HepG2 (cell line): ENCODE results near the gene C20orf204. TPM values are rescaled to one million over a fixed set of nuclear protein-coding genes. Genes with fewer than 3 reads are reported as not detected.

Source experiments
- AGO2 ChIP-seq: fragments of 200-400 bp; formaldehyde crosslinking; optimal IDR thresholded peaks from 2 replicates; pipeline ENCODE3; 2017; ENCODE audit warnings: mild to moderate bottlenecking, low read depth, low read length, moderate library complexity
- AHDC1 ChIP-seq: sonication (generic); formaldehyde crosslinking; IDR thresholded peaks from 2 replicates; pipeline ENCODE4 v1.5.1; 2020; ENCODE audit warnings: mild to moderate bottlenecking, missing genetic modification reagents, borderline replicate concordance
- ARNTL ChIP-seq: sonication (generic); formaldehyde crosslinking; IDR thresholded peaks from 2 replicates; pipeline ENCODE4 v1.4.0; 2020; ENCODE audit warnings: mild to moderate bottlenecking, missing genetic modification reagents
- EHMT2 ChIP-seq: fragments of 200-600 bp; sonication (generic); IDR thresholded peaks from 2 replicates; pipeline ENCODE4 v1.7.0; 2017; ENCODE audit warnings: antibody characterized with exemption, low read depth, low read length, borderline replicate concordance
- GMEB2 ChIP-seq: IDR thresholded peaks from 2 replicates; pipeline ENCODE4 v1.6.1; 2016; ENCODE audit warnings: missing biosample characterization, missing genetic modification reagents, low read depth
- KLF6 ChIP-seq: IDR thresholded peaks from 2 replicates; pipeline ENCODE4 v1.8.0; 2016; ENCODE audit warnings: missing biosample characterization, missing genetic modification reagents
- MXD3 ChIP-seq: IDR thresholded peaks from 2 replicates; pipeline ENCODE4 v1.6.1; 2016; ENCODE audit warnings: mild to moderate bottlenecking, missing biosample characterization, missing genetic modification reagents
- NCOA2 ChIP-seq: sonication (generic); formaldehyde crosslinking; IDR thresholded peaks from 2 replicates; pipeline ENCODE4 v1.8.0; 2022; ENCODE audit warnings: inconsistent platforms
- NR0B2 ChIP-seq: sonication (generic); formaldehyde crosslinking; IDR thresholded peaks from 2 replicates; pipeline ENCODE4 v1.4.0; 2020; ENCODE audit warnings: mild to moderate bottlenecking, missing genetic modification reagents
- NR2C2 ChIP-seq: sonication (generic); formaldehyde crosslinking; IDR thresholded peaks from 2 replicates; pipeline ENCODE4 v1.4.0; 2020; ENCODE audit warnings: missing genetic modification reagents, mild to moderate bottlenecking, moderate library complexity, borderline replicate concordance
- PHF20 ChIP-seq: sonication (generic); formaldehyde crosslinking; IDR thresholded peaks from 2 replicates; pipeline ENCODE4 v1.5.0; 2020; ENCODE audit warnings: mild to moderate bottlenecking, missing genetic modification reagents
- STAT5B ChIP-seq: sonication (generic); formaldehyde crosslinking; IDR thresholded peaks from 2 replicates; pipeline ENCODE4 v1.4.0; 2020; ENCODE audit warnings: missing genetic modification reagents
- THAP8 ChIP-seq: sonication (generic); formaldehyde crosslinking; IDR thresholded peaks from 2 replicates; pipeline ENCODE4 v1.5.1; 2020; ENCODE audit warnings: missing genetic modification reagents, mild to moderate bottlenecking, borderline replicate concordance
- ZNF367 ChIP-seq: sonication (generic); formaldehyde crosslinking; IDR thresholded peaks from 2 replicates; pipeline ENCODE4 v1.4.0; 2020; ENCODE audit warnings: missing genetic modification reagents, borderline replicate concordance
- ZNF703 ChIP-seq: sonication (generic); formaldehyde crosslinking; IDR thresholded peaks from 2 replicates; pipeline ENCODE4 v1.5.1; 2020; ENCODE audit warnings: missing genetic modification reagents, mild to moderate bottlenecking, moderate library complexity, borderline replicate concordance
- ZNF83 ChIP-seq: sonication (generic); formaldehyde crosslinking; IDR thresholded peaks from 2 replicates; pipeline ENCODE4 v1.4.0; 2020; ENCODE audit warnings: missing genetic modification reagents, mild to moderate bottlenecking, borderline replicate concordance
- polyA plus RNA-seq, 8 experiments: library from polyadenylated mRNA; depleted of rRNA in 3 of 8; stranded (reverse) in 7 of 8; unstranded in 1 of 8; fragments of >200 nt; fragmentation: Illumina TruSeq in 4 of 8; extraction: Trizol in 4 of 8; gene quantifications; 2 replicates each; pipeline versions ENCODE4 v1.2.1 to v1.2.3, GENCODE V29; 2011 to 2016; ENCODE audit warnings: low read depth in 4 of 8, missing spikeins in 1 of 8, mixed read lengths in 1 of 8; ENCODE audit not compliant: insufficient read depth in 1 of 8
- total RNA-seq, 5 experiments: library from RNA; depleted of rRNA; stranded (reverse); fragments of >200 nt; fragmentation: Illumina TruSeq; extraction: Trizol; gene quantifications; 2 replicates each; pipeline ENCODE4 v1.2.3, GENCODE V29; 2016; ENCODE audit warnings: low read depth in 1 of 5

The C20orf204 gene
- total and polyA plus RNA-seq, 2 of the 13 experiments (the other 11 are each of a cell fraction or from before 2014, with no cell fraction given): 22.1 to 80.0 TPM

- TF ChIP-seq EHMT2: no peak
- peak; percentile 73 for TF ChIP-seq PHF20 (CRISPR knock-in tag)
- TF ChIP-seq NR0B2 (CRISPR knock-in tag): peak; percentile 38; the same call in 1 of the 2 replicates
- no peak; the same call in 1 of the 2 replicates for TF ChIP-seq AHDC1
- peak; percentile 46 for TF ChIP-seq NCOA2 (CRISPR knock-in tag)
- TF ChIP-seq KLF6 (CRISPR knock-in tag): no peak; the same call in none of the 2 replicates
- no peak; the same call in 1 of the 2 replicates for TF ChIP-seq ZNF703
- TF ChIP-seq ZNF367 (CRISPR knock-in tag): no peak
- TF ChIP-seq GMEB2: 0 out of 2 replicates have a peak, but pooled peaks have one; percentile 47
- TF ChIP-seq AGO2: peak; percentile 42
- peak; percentile 12; the same call in 1 of the 2 replicates for TF ChIP-seq STAT5B (CRISPR knock-in tag)
- TF ChIP-seq ZNF83 (CRISPR knock-in tag): no peak
- TF ChIP-seq MXD3 (CRISPR knock-in tag): peak; percentile 78
- TF ChIP-seq NR2C2 (CRISPR knock-in tag): peak; percentile 50; the same call in 1 of the 2 replicates
- no peak for TF ChIP-seq THAP8 (CRISPR knock-in tag)
- TF ChIP-seq ARNTL: peak; percentile 50; the same call in 1 of the 2 replicates
These were observed 18.1 kb downstream of the C20orf204 start (continued) for GRCh38 chr20:64053841-64054661.
